Pancreas (tissue), 10 donors: Measurements from ENCODE around the gene PHACTR4. TPM values are rescaled to one million over a fixed set of nuclear protein-coding genes. Genes with fewer than 3 reads are reported as not detected.
A peak's percentile ranks its signal among the peaks of the same experiment; 100 is the strongest.

Source experiments
- ATAC-seq, 4 donors: fragments of 200-7000 bp; cut with Tn5 transposase; one replicate each; pipeline versions ENCODE4 v1.8.0 to v1.9.1; 2020; ENCODE audit warnings: mild to moderate bottlenecking in 4 of 4, moderate library complexity in 4 of 4
- DNase-seq, 6 donors: peaks; one replicate each; pipeline ENCODE4 v3.0.0-alpha.2; 2020
- FAIRE-seq: peaks from 2 replicates; lab custom pipeline; 2012; peaks lifted over from hg19 to GRCh38; lab: Jason Lieb, UNC
- H3K27ac ChIP-seq, 4 donors: fragments of 200-600 bp; sonication (generic); 1 replicate in 3 of 4; 2 replicates in 1 of 4; pipeline versions ENCODE4 v1.5.0 to v1.8.0; 2020
- H3K27me3 ChIP-seq, 4 donors: fragments of 200-600 bp; one replicate each; pipeline ENCODE4 v1.8.0; 2021
- H3K36me3 ChIP-seq, 3 donors: fragments of 200-600 bp; sonication (generic) in 1 of 3; one replicate each; pipeline versions ENCODE4 v1.5.0 to v1.8.0; 2020 to 2021
- H3K4me1 ChIP-seq, 3 donors: fragments of 200-600 bp; one replicate each; pipeline ENCODE4 v1.8.0; 2021
- H3K4me3 ChIP-seq, 4 donors: fragments of 200-600 bp; sonication (generic) in 2 of 4; one replicate each; pipeline versions ENCODE4 v1.5.0 to v1.8.0; 2020 to 2021
- H3K9me3 ChIP-seq, 4 donors: fragments of 200-600 bp; one replicate each; pipeline ENCODE4 v1.8.0; 2021
- WGBS, 2 donors: extraction: QIAGEN DNeasy Blood & Tissue Kit; methylation state at CpG; one replicate each; pipeline ENCODE4 v1.1.7; 2013; 5-methylcytosine and 5-hydroxymethylcytosine counted together
- intact Hi-C, 3 donors: fragments of 100-400 bp; cut with DNase I; formaldehyde crosslinking; loops; one replicate each; pipeline versions ENCODE4 v1.11.1 to v1.14.2; 2022
- polyA plus RNA-seq, 2 donors: library from polyadenylated mRNA; stranded (reverse); fragments of 200-250 nt; gene quantifications; one replicate each; pipeline ENCODE4 v1.2.3, GENCODE V29; 2013
- total RNA-seq, 6 donors: library from RNA; stranded (reverse); fragmentation: NEBNext Ultra II Directional in 4 of 6; extraction: Animal tissue kit (Norgen Biotek cat#: 25700) in 4 of 6; gene quantifications; one replicate each; pipeline versions ENCODE4 v1.2.1 to v1.2.4, GENCODE V29; 2021 to 2023
- TF ChIP-seq, protein P1 (sequence below), 4 donors: fragments of 200-600 bp; sonication (generic) in 3 of 4; IDR thresholded peaks; one replicate each; pipeline versions ENCODE4 v1.5.0 to v1.8.0; 2021; ENCODE audit warnings: antibody characterized with exemption in 4 of 4
- donor health status: healthy with polysubstance abuse.
- donor health status: DM: no; HTN: no; CAD: no; lungs with moderate emphysema.
- donor health status: DM: no; HTN: no; CAD: no.
- donor health status: control.
- donor health status: control.
- donor health status: Bipolar disorder and iron deficiency.
- donor health status: DM: yes; HTN: yes; CAD: no.
- donor health status: DM: no; HTN: no; CAD: no.
- donor health status: DM: no; HTN: no; CAD: no.
- donor health status: DM: yes; HTN: yes; CAD: no.

The PHACTR4 gene
- 10 to 100 TPM; 13.5 to 25.8 (median 15.9) TPM for total RNA-seq
- polyA plus RNA-seq: 10 to 100 TPM; 12.5 to 13.3 TPM

DNA sequence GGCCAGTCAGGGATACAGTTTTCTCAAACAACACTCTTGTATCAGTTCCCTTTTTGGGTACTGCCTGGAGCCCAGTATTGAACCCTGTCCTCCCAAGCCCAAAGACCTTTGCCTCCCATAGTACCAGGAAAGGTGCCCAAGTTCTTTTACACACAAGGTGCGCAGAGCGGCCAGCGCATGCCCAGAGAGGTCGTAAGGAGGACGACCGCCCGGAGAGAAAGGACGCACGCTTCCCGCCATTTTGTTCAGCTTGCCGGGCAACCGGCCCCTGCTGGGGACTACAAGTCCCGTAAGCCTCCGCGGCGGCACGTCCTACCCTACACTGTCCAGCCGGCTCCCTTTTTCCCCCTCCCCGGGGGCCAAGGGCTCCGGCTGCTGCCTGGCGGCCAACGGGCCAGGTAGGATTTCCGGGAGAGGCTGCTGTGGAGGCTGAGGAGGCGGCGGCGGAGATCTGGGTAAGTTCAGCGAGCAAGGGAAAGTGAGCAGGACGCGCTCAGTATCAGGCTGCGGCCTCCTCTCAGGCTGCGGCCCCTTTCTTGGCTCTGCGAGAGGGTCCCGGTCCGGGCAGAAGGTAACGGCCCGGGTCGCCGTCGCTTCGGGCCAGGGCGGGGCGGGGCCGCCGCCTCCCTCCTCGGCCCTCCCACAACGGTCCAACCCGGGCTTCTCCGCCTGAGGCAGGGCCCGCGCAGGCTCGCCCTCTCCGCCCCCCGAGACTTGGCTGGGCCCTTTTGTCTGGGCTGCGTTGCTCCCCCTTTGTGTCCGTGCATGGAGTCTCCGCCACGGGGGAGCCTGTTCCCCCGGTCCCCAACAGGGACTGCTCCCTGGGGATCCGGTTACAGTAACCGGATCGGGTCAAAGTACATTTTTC lies at the start of gene PHACTR4:
TSS of gene PHACTR4 (plus strand) at position 370 of the 868 bp plus-strand sequence. CDS start 37,708 bp downstream, outside the sequence.
- Histone ChIP-seq H3K27me3 (no peaks in the 10 kb centered on the region), H3K4me3 (peak within 1 kb of the TSS; percentile 62 to 97 (median 84)), H3K36me3 (no peaks in the 10 kb centered on the region), H3K4me1 (peaks cover 14 to 29% (median 24%) of the 10 kb centered on the region in 3 donors), H3K9me3 (no peaks in the 10 kb centered on the region), H3K27ac (peak within 1 kb of the TSS; percentile 86 to 97 (median 90))
- intact Hi-C loops: no loop called here
- FAIRE-seq (no peak), ATAC-seq (peak; percentile 89 to 95 (median 92)), DNase-seq (peak; percentile 94 to 98 (median 96))
- TF ChIP-seq, protein P1, sequence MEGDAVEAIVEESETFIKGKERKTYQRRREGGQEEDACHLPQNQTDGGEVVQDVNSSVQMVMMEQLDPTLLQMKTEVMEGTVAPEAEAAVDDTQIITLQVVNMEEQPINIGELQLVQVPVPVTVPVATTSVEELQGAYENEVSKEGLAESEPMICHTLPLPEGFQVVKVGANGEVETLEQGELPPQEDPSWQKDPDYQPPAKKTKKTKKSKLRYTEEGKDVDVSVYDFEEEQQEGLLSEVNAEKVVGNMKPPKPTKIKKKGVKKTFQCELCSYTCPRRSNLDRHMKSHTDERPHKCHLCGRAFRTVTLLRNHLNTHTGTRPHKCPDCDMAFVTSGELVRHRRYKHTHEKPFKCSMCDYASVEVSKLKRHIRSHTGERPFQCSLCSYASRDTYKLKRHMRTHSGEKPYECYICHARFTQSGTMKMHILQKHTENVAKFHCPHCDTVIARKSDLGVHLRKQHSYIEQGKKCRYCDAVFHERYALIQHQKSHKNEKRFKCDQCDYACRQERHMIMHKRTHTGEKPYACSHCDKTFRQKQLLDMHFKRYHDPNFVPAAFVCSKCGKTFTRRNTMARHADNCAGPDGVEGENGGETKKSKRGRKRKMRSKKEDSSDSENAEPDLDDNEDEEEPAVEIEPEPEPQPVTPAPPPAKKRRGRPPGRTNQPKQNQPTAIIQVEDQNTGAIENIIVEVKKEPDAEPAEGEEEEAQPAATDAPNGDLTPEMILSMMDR (IDR thresholded peaks at IDR 0.05): no peak
- WGBS, 2 donors: 0 to 1% methylated on average over 42 to 61 of the region's 61 CpGs

DNA sequence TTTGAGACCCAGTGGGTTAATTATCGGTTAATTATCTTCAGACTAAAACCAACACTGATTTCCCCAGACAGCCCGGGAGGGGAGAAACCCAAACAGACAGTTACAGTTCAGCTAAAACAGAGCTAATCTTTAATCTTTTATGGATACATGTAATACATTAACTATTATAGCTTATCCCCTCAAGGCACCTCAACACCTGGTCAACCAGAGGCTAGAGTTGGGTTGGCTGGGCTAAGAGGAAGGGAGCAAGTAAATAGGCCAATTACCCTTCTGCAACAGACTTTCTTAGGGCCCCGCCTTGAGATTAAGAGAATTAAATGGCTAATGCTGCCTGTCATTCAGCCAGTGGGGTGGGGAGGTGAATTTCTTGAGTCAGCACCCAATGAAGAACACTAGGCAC lies 47.3 kb upstream of the PHACTR4 start:
- H3K9me3 ChIP-seq: no peaks in the 10 kb centered on the region
- peak overlapping the region in 3 of 4 donors; percentile 6 to 51 (median 10) for H3K27ac ChIP-seq
- 18 to 35% methylated on average over 3 of the region's 3 CpGs for WGBS, 2 donors
- no peak overlapping the region for H3K4me3 ChIP-seq
- ATAC-seq (peak; percentile 91 to 97 (median 92)), DNase-seq (peak in 4 of 6 donors; percentile 51 to 70 (median 62)), FAIRE-seq (peak; percentile 76)
- peaks cover 0 to 18% (median 13%) of the 10 kb centered on the region in 3 donors for H3K4me1 ChIP-seq
- no peaks in the 10 kb centered on the region for H3K36me3 ChIP-seq
- H3K27me3 ChIP-seq: no peaks in the 10 kb centered on the region
- TF ChIP-seq, protein P1 (IDR thresholded peaks at IDR 0.05): no peak
- intact Hi-C loops: loop anchor here in 1 of 3 donors (10.0 kb wide), 1 partner anchor 57 kb away; no protein-coding TSS in a partner anchor

DNA sequence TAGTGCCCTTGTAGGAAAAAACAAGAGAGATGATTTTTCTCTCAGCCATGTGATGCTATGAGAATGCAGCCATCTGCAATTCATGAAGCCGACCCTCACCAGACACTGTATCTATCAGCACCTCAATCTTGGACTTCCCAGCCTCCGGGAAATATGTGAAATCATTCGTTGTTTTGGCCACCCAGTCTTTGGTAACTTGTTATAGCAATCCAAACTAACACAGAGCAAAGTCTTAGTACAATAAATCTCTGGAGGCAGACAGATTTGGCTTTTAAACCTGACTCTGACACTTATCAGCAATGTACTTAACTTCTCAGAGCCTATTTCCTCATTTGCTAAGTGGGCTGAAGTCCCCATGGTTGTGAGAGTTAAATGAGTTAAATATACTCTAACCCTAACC lies 45.8 kb upstream of the PHACTR4 start:
- Histone ChIP-seq H3K27me3 (no peaks in the 10 kb centered on the region), H3K9me3 (no peaks in the 10 kb centered on the region), H3K36me3 (no peaks in the 10 kb centered on the region), H3K4me3 (no peak overlapping the region), H3K4me1 (peaks cover 0 to 18% (median 13%) of the 10 kb centered on the region in 3 donors), H3K27ac (peak overlapping the region in 3 of 4 donors; percentile 22 to 59 (median 51))
- TF ChIP-seq, protein P1 (IDR thresholded peaks at IDR 0.05): no peak
- DNase-seq (no peak), FAIRE-seq (no peak), ATAC-seq (no peak)
- intact Hi-C loops: loop anchor here in 1 of 3 donors (10.0 kb wide), 1 partner anchor 59 kb away; no protein-coding TSS in a partner anchor
- 14 to 23% methylated on average over 3 of the region's 3 CpGs for WGBS, 2 donors

DNA sequence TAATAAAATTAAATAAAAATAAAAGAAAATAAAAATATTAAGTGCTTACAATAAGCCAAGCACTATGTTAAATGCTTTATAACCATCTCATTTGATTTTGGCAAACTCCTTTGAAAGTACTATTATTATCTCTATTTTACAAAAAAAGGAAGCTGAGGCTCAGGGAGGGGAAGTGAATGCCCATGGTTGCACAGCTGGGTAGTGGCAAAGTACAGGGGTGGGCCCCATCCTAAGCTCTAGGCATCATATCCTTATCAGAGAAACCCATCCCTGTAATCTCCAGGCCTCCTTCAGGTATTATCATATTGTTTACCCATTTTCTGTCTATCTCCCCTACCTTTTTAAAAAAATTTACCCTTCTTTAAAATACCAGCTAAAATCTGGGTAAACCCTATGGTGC lies 43.0 kb upstream of the PHACTR4 start:
- no peaks in the 10 kb centered on the region for H3K36me3 ChIP-seq
- no peak overlapping the region for H3K4me3 ChIP-seq
- H3K4me1 ChIP-seq: peaks cover 0 to 18% (median 16%) of the 10 kb centered on the region in 3 donors
- H3K27ac ChIP-seq: no peak overlapping the region
- DNase-seq (no peak), FAIRE-seq (no peak), ATAC-seq (no peak)
- H3K27me3 ChIP-seq: no peaks in the 10 kb centered on the region
- no peaks in the 10 kb centered on the region for H3K9me3 ChIP-seq
- intact Hi-C loops: loop anchor here in 1 of 3 donors (10.0 kb wide), 1 partner anchor 62 kb away; no protein-coding TSS in a partner anchor
- TF ChIP-seq, protein P1 (IDR thresholded peaks at IDR 0.05): no peak
